Right lobe of liver (tissue), 6 donors: ENCODE measurements around the gene IL2RA. TPM values are rescaled to one million over a fixed set of nuclear protein-coding genes. Genes with fewer than 3 reads are reported as not detected.

Experiments
- ATAC-seq, 4 donors: fragments of 200-7000 bp; cut with Tn5 transposase; one replicate each; pipeline ENCODE4 v1.9.1; 2020; ENCODE audit warnings: mild to moderate bottlenecking in 4 of 4, moderate library complexity in 4 of 4
- DNase-seq, 3 donors: peaks; one replicate each; pipeline ENCODE4 v3.0.0-alpha.2; 2020
- H3K27ac ChIP-seq, 3 donors: fragments of 200-600 bp; one replicate each; pipeline ENCODE4 v1.8.0; 2022
- H3K27me3 ChIP-seq, 2 donors: fragments of 200-600 bp; one replicate each; pipeline ENCODE4 v1.8.0; 2022
- H3K36me3 ChIP-seq, 4 donors: fragments of 200-600 bp; sonication (generic) in 1 of 4; one replicate each; pipeline versions ENCODE4 v1.5.1 to v1.8.0; 2017 to 2022; ENCODE audit warnings: control low read depth in 1 of 4
- H3K4me1 ChIP-seq, 4 donors: fragments of 200-600 bp; sonication (generic) in 1 of 4; one replicate each; pipeline versions ENCODE4 v1.5.1 to v1.8.0; 2017 to 2022; ENCODE audit warnings: control low read depth in 1 of 4
- H3K4me3 ChIP-seq, 3 donors: fragments of 200-600 bp; one replicate each; pipeline ENCODE4 v1.8.0; 2022
- H3K9me3 ChIP-seq, 4 donors: fragments of 200-600 bp; sonication (generic) in 1 of 4; one replicate each; pipeline versions ENCODE4 v1.5.1 to v1.8.0; 2017 to 2022; ENCODE audit warnings: control low read depth in 1 of 4
- POLR2A ChIP-seq: fragments of 450-650 bp; IDR thresholded peaks from one replicate; pipeline ENCODE4 v1.6.1; 2017; ENCODE audit warnings: antibody characterized with exemption, mild to moderate bottlenecking
- WGBS: methylation state at CpG from one replicate; pipeline ENCODE4 v1.1.6; 2018; ENCODE audit warnings: low coverage, low lambda C conversion rate; ENCODE audit not compliant: insufficient coverage; ENCODE audit errors: missing lambda C conversion rate; 5-methylcytosine and 5-hydroxymethylcytosine counted together
- intact Hi-C, 2 donors: fragments of 100-400 bp; cut with DNase I; formaldehyde crosslinking; loops; one replicate each; pipeline versions ENCODE4 v1.11.2 to v1.14.1; 2022
- total RNA-seq, 6 experiments: library from RNA; depleted of rRNA in 2 of 6; stranded (reverse); fragments of >200 nt in 2 of 6; fragmentation: NEBNext Ultra II Directional in 3 of 6; extraction: Animal tissue kit (Norgen Biotek cat#: 25700) in 3 of 6; gene quantifications; one replicate each; pipeline versions ENCODE4 v1.1.0 to v1.2.4, GENCODE V29; 2016 to 2023
- TF ChIP-seq, protein P1 (sequence below), 4 donors: fragments of 200-600 bp in 3 of 4; fragments of 450-650 bp in 1 of 4; IDR thresholded peaks; one replicate each; pipeline versions ENCODE4 v1.5.1 to v1.8.0; 2016 to 2022; ENCODE audit warnings: antibody characterized with exemption in 4 of 4, mild to moderate bottlenecking in 2 of 4
- donor health status: DM: no; HTN: yes; CAD: no.
- donor health status: DM: no; HTN: no; CAD: no.
- donor health status: DM: no; HTN: no; CAD: no.
- donor health status: DM: no; HTN: yes; CAD: no.
- donor health status: DM: no; HTN: yes; CAD: no.

The IL2RA gene
- total RNA-seq, 6 experiments from 2014 or later, result 0.22 to 3.1 (median 0.97) TPM; not detected in 2

- DNase-seq (peak; percentile 91 to 92 (median 91)), ATAC-seq (peak; percentile 82 to 90 (median 83))
- H3K9me3 ChIP-seq, result no peaks in the 10 kb centered on the region
- peaks cover 0 to 9% (median 4%) of the 10 kb centered on the region in 4 donors for H3K4me1 ChIP-seq
- H3K27ac ChIP-seq, result peak overlapping the region in 2 of 3 donors; percentile 33 to 48
- WGBS, result 12% methylated on average over 19 of the region's 19 CpGs
- no peak overlapping the region for H3K4me3 ChIP-seq
- no peaks in the 10 kb centered on the region for H3K36me3 ChIP-seq
- no peaks in the 10 kb centered on the region for H3K27me3 ChIP-seq
- intact Hi-C loops, result loop anchor here in 1 of 2 donors (10.0 kb wide), 1 partner anchor 82 kb away; no protein-coding TSS in a partner anchor
- TF ChIP-seq, protein P1, sequence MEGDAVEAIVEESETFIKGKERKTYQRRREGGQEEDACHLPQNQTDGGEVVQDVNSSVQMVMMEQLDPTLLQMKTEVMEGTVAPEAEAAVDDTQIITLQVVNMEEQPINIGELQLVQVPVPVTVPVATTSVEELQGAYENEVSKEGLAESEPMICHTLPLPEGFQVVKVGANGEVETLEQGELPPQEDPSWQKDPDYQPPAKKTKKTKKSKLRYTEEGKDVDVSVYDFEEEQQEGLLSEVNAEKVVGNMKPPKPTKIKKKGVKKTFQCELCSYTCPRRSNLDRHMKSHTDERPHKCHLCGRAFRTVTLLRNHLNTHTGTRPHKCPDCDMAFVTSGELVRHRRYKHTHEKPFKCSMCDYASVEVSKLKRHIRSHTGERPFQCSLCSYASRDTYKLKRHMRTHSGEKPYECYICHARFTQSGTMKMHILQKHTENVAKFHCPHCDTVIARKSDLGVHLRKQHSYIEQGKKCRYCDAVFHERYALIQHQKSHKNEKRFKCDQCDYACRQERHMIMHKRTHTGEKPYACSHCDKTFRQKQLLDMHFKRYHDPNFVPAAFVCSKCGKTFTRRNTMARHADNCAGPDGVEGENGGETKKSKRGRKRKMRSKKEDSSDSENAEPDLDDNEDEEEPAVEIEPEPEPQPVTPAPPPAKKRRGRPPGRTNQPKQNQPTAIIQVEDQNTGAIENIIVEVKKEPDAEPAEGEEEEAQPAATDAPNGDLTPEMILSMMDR (IDR thresholded peaks at IDR 0.05), result peak; percentile 64 to 86 (median 82)
- no peak for TF ChIP-seq POLR2A
Measured at GRCh38 chr10:6086375-6087233, 24.4 kb upstream of the IL2RA start.

DNA sequence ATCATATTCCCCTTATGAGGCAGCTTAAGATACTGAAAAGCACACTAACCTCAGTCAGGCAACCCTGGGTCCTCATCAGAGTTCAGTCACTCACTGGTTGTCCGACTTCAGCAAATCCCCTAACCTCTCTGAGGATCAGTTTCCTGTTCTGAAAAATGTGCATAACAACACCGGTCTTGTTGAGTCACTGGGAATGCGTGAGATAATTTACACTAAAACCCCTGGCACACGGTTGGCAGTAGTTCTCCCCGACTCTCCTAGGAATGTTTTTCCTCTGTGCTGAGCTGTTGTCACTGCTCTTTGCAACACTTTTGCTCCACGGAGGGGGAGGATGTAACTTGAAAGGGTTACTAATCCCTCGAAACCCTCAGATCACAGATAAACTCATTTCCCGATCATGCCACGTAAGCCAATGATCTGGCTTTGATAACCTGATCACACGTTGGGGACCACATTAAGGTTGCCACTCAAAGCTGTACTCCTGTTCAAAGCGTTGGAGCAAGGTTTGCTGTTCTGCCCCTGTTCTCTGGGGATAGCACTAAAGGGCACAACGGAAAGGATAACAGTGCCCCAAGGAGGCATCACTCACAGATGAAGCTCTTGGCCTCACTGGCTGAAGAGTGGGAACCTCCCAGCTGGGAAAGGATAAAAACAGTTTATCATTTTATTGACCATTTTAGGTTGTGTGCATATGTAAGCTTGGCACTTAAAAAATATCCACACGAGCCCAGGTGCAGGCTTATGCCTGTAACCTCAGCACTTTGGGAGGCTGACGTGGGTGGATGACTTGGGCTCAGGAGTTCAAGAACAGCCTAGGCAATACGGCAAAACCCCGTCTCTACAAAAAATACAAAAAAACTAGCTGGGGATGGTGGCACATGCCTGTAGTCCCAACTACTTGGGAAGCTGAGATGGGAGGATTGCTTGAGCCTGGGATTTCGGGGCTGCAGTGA, 21.6 kb upstream of the IL2RA start:
- DNase-seq, result no peak
- Histone ChIP-seq H3K27ac (no peak overlapping the region), H3K4me1 (peaks cover 0 to 3% (median 0%) of the 10 kb centered on the region in 4 donors), H3K36me3 (no peaks in the 10 kb centered on the region), H3K27me3 (no peaks in the 10 kb centered on the region), H3K9me3 (no peaks in the 10 kb centered on the region), H3K4me3 (no peak overlapping the region)
- WGBS, result 39% methylated on average over 17 of the region's 17 CpGs
- ATAC-seq, result no peak
- TF ChIP-seq, protein P1 (IDR thresholded peaks at IDR 0.05), result no peak
- no peak for TF ChIP-seq POLR2A
- intact Hi-C loops, result loop anchor here in 1 of 2 donors (10.0 kb wide), 1 partner anchor 79 kb away; no protein-coding TSS in a partner anchor

DNA sequence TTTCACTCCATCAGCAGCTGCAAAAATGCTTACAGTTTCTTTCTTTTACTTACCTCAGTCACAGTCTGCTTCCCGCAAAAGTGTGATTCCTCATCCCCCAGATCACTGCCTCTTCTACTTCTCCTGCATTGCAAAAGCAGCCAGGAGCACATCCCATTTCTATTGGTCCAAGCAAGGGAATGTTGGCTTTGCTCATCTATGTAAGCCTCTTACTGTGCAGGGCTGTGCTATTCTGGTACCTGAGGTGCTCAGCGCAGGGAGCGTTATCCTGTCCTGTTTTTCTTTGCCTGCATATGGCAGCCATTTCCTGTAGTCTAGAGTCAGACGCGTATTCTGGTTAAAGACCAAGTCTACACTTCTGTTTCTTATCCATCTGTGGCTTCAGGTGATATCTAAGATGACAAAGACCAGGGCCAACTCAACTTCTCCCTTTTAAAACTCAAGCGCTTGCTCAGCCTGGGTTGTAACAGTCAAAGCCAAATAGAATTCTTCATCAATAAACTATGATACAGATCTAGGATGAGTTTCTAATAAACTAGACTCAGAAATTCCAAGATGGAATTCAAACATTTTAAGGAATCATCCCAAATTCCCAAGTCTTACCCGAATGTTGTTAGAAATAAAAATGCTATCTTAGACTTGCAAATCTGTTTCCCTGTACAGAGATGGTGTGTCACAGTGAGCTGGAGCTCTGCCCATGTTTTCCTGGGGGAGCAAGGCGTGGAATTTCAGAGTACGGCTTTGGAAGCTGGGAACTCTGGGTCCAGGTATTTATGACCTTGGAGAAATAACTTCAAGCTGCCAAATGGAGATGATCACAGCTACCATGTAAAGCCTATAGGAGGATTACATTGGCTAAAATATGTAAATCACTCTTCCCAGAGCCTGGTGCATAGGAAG, 20.6 kb upstream of the IL2RA start:
- Histone ChIP-seq H3K36me3 (no peaks in the 10 kb centered on the region), H3K9me3 (no peaks in the 10 kb centered on the region), H3K27me3 (no peaks in the 10 kb centered on the region), H3K4me3 (no peak overlapping the region), H3K4me1 (no peaks in the 10 kb centered on the region), H3K27ac (no peak overlapping the region)
- 81% methylated on average over 7 of the region's 9 CpGs for WGBS
- DNase-seq (no peak), ATAC-seq (no peak)
- intact Hi-C loops, result loop anchor here in 1 of 2 donors (10.0 kb wide), 1 partner anchor 78 kb away; no protein-coding TSS in a partner anchor
- TF ChIP-seq, protein P1 (IDR thresholded peaks at IDR 0.05), result no peak
- no peak for TF ChIP-seq POLR2A
